Osteocyte (in vitro differentiated cells): ENCODE data around the gene ZNF410. TPM values are rescaled to one million over a fixed set of nuclear protein-coding genes. Genes with fewer than 3 reads are reported as not detected.

ENCODE experiments used
- DNase-seq: peaks from one replicate; pipeline ENCODE4 v3.0.0; 2021; ENCODE audit warnings: mixed read lengths; ENCODE audit not compliant: unreplicated experiment; ENCODE audit errors: extremely low spot score
- H3K27ac Mint-ChIP-seq: one replicate; pipeline ENCODE4 v1.8.0; 2021; ENCODE audit warnings: mild to moderate bottlenecking, mixed read lengths; ENCODE audit not compliant: unreplicated experiment
- H3K27me3 Mint-ChIP-seq: one replicate; pipeline ENCODE4 v1.8.0; 2021; ENCODE audit warnings: mixed read lengths; ENCODE audit not compliant: unreplicated experiment
- H3K36me3 Mint-ChIP-seq: one replicate; pipeline ENCODE4 v1.8.0; 2021; ENCODE audit warnings: mixed read lengths; ENCODE audit not compliant: unreplicated experiment
- H3K4me1 Mint-ChIP-seq: one replicate; pipeline ENCODE4 v1.8.0; 2021; ENCODE audit warnings: mixed read lengths; ENCODE audit not compliant: unreplicated experiment
- H3K4me3 Mint-ChIP-seq: one replicate; pipeline ENCODE4 v1.8.0; 2021; ENCODE audit warnings: mild to moderate bottlenecking, moderate library complexity, mixed read lengths; ENCODE audit not compliant: unreplicated experiment
- H3K9me3 Mint-ChIP-seq: one replicate; pipeline ENCODE4 v1.8.0; 2021; ENCODE audit warnings: mixed read lengths; ENCODE audit not compliant: unreplicated experiment
- total RNA-seq: library from RNA; stranded (reverse); gene quantifications from 2 replicates; pipeline ENCODE4 v1.2.1, GENCODE V29; 2021
- TF ChIP-seq, protein P1 (sequence below): fragments of 200-600 bp; sonication (generic); IDR thresholded peaks from 2 replicates; pipeline ENCODE4 v1.5.0; 2021; ENCODE audit warnings: antibody characterized with exemption, mild to moderate bottlenecking, moderate library complexity

Gene ZNF410
- total RNA-seq, 1 donor from 2014 or later, result 42.2 TPM

- TF ChIP-seq, protein P1, sequence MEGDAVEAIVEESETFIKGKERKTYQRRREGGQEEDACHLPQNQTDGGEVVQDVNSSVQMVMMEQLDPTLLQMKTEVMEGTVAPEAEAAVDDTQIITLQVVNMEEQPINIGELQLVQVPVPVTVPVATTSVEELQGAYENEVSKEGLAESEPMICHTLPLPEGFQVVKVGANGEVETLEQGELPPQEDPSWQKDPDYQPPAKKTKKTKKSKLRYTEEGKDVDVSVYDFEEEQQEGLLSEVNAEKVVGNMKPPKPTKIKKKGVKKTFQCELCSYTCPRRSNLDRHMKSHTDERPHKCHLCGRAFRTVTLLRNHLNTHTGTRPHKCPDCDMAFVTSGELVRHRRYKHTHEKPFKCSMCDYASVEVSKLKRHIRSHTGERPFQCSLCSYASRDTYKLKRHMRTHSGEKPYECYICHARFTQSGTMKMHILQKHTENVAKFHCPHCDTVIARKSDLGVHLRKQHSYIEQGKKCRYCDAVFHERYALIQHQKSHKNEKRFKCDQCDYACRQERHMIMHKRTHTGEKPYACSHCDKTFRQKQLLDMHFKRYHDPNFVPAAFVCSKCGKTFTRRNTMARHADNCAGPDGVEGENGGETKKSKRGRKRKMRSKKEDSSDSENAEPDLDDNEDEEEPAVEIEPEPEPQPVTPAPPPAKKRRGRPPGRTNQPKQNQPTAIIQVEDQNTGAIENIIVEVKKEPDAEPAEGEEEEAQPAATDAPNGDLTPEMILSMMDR, result no peak
- Mint-ChIP-seq H3K4me3 (no peak overlapping the region), H3K4me1 (no peaks in the 10 kb centered on the region), H3K36me3 (peaks cover 17% of the 10 kb centered on the region), H3K9me3 (no peaks in the 10 kb centered on the region), H3K27me3 (no peaks in the 10 kb centered on the region), H3K27ac (no peak overlapping the region)
- no peak for DNase-seq
Observed at GRCh38 chr14:73942180-73942579, 55.5 kb downstream of the ZNF410 start.

DNA sequence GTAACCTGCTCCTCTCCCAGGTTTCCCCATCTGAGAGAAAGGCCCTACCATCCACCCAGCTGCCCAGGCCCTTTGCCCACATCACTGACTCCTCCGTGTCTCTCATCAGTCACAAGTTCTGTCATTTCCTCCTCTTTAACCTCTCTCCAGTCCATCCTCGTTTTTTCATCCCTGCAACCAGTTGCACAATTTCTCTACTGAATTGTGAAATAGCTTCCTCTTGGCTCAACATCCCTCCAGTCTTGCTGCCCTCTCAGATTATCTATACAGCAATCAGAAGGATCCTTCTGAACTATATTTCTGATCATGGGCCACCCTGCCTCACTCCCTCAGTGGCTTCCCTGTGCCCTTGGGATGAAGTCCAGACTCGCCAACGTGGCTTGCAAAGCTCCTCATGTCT lies 56.4 kb downstream of the ZNF410 start:
- no peak overlapping the region for H3K27ac Mint-ChIP-seq
- no peaks in the 10 kb centered on the region for H3K4me1 Mint-ChIP-seq
- H3K4me3 Mint-ChIP-seq, result no peak overlapping the region
- no peaks in the 10 kb centered on the region for H3K9me3 Mint-ChIP-seq
- no peaks in the 10 kb centered on the region for H3K27me3 Mint-ChIP-seq
- peaks cover 13% of the 10 kb centered on the region for H3K36me3 Mint-ChIP-seq
- TF ChIP-seq, protein P1, result no peak
- DNase-seq, result no peak

DNA sequence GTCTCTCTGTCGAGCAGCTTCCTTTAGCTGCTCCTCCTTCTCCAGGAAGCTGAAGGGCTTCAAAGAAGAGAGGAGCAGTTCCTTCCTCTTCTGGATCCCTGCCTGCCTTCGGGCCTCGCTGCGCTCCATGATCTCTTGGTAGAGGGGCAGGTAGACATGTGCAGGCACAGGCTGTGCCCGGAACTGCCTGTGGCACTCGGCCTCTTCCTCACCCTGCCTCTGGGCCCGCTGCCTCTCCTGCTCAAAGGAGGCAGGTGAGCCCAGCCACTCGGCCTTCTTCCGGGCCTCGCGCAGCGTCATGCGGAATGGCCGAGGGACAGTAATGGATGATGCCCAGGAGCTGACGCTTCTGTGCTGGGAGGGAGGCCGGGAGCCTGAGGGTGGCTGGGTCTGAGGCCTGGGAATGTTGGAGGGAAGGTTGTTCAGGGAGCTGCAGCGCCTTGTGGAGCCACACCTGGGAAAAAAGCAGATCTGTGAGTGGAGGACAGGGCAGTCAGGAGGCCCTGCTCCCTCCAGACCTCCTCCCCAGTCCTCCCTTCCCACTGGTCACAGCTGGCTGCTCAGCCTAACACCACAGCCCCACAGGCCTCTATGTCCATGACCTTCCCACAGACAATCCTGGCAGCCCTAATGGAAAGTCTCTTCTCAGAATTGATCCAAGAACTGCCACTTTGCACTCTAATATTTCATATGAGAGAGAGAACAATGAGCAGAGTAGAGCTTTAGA lies 57.9 kb downstream of the ZNF410 start:
- Mint-ChIP-seq H3K4me1 (peaks cover under 1% of the 10 kb centered on the region), H3K36me3 (peaks cover 12% of the 10 kb centered on the region), H3K9me3 (no peaks in the 10 kb centered on the region), H3K4me3 (no peak overlapping the region), H3K27ac (no peak overlapping the region), H3K27me3 (no peaks in the 10 kb centered on the region)
- TF ChIP-seq, protein P1, result no peak
- no peak for DNase-seq

- TF ChIP-seq, protein P1, result no peak
- no peaks in the 10 kb centered on the region for H3K27me3 Mint-ChIP-seq
- peaks cover 11% of the 10 kb centered on the region for H3K36me3 Mint-ChIP-seq
- peaks cover 5% of the 10 kb centered on the region for H3K4me1 Mint-ChIP-seq
- no peak overlapping the region for H3K27ac Mint-ChIP-seq
- no peaks in the 10 kb centered on the region for H3K9me3 Mint-ChIP-seq
- no peak for DNase-seq
- no peak overlapping the region for H3K4me3 Mint-ChIP-seq
Observed at GRCh38 chr14:73945159-73945670, 58.6 kb downstream of the ZNF410 start.

DNA sequence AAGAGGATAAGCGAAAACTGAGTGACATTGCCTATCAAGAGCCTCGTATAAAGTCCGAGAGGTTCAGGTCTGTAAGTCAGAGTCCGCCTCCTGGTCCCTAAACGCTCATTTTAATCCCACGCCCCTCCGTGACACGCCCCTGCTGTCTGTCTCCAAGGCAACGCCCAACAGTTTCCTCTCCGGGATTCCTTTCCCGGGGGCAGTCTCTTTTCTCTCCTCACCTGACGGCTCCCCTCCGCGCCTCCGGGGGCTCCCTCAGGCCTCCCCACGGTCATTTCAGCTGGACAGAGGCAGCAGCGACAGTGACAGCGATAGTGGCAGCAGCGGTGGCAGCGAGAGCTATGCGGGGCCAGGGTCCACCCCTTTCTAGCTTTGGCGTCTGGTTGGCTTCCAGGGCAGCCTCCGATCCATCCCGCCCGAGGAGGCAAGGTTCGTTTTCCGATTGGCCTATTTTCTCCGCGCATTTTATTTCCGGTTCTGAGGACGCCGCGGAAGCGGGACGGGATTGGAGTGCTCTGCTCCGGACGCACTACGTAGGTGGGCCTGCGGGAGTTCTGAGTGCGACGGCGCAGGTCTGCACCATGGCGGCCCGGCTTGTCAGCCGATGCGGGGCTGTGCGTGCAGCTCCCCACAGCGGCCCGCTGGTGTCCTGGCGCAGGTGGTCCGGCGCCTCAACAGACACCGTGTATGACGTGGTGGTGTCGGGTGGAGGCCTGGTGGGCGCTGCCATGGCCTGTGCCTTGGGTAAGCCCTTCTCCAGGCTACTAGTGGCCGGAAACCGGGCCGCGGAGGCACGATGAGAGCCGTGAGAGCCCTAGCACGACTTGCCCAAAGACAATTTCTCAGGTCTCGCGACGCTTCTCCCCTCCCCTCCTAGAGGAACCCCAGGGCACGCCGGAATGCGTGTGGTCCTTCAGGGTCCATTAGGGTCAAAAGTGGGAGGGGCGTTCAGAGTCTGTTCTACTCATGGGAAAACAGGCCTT lies 63.4 kb downstream of the ZNF410 start, which contains the start of the genes COQ6 and FAM161B:
Gene COQ6, plus strand, starts transcription at position 551 of the 983 bp plus-strand sequence. Its CDS starts 31 bp downstream, at position 582.
Gene FAM161B, minus strand, starts transcription at position 343 of the 983 bp plus-strand sequence. Its CDS starts 68 bp downstream, at position 275.
- peaks cover 18% of the 10 kb centered on the region for H3K4me1 Mint-ChIP-seq
- peaks cover 17% of the 10 kb centered on the region for H3K36me3 Mint-ChIP-seq
- peak within 1 kb of the TSS; percentile 95 for H3K27ac Mint-ChIP-seq
- TF ChIP-seq, protein P1, result peak; percentile 28
- peak; percentile 98 for DNase-seq
- H3K9me3 Mint-ChIP-seq, result no peaks in the 10 kb centered on the region
- H3K4me3 Mint-ChIP-seq, result peak within 1 kb of the TSS; percentile 99
- H3K27me3 Mint-ChIP-seq, result no peaks in the 10 kb centered on the region
